Raji (cell line): ENCODE measurements around the gene ADIPOR2.

ENCODE experiments used
- POLR2A ChIP-seq: IDR thresholded peaks from 2 replicates; pipeline ENCODE4 v1.6.1; 2011; ENCODE audit warnings: low read depth, low read length, control low read depth; ENCODE audit not compliant: insufficient read depth

ADIPOR2 gene

DNA sequence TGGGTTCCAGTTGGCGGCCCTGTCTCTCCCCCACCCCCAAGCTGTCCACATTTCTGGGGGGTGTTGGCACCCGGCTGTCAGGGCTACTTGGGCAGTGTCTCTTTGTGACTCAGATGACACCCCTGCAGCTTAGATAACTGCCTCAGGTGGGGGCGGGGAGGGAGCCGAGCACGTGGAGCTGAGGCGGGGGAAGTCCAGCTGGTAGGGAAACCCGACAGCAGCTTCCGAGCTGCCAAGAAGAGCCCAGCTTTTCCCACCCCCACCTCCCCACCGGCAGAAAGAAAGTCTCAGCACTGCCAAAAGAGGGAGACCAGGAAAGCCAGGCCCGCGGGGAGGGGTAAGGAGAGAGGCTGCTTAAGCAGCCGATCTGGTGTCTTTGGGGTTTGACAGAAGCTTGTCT, 130.9 kb downstream of the ADIPOR2 start:
- TF ChIP-seq POLR2A: no peak

GRCh38 chr12:1822699-1823098, 131.8 kb downstream of the ADIPOR2 start:
- TF ChIP-seq POLR2A: no peak

- TF ChIP-seq POLR2A: no peak
These were observed 132.4 kb downstream of the ADIPOR2 start for GRCh38 chr12:1823237-1823636.

GRCh38 chr12:1825382-1826102, 134.7 kb downstream of the ADIPOR2 start:
- TF ChIP-seq POLR2A: no peak

DNA sequence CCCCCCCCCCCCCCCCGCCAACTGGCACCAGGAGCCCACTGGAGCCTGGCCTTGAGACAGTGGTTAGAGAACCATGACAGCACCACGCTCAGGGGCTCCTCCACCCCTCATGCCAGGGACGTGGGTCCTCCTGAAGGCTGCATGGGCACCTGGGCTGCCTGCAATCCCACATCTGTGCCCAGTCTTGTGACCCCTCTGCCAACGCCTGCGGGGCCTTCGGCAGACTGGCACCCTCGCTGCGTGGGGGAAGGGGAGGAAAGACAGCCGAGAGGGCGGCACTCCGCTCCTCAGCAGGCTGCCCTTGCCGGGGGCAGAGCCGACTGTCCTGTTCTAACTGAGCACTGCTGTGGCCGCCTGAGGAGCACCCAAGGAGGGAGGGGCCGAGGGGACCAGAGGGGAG, 135.5 kb downstream of the ADIPOR2 start:
- no peak for TF ChIP-seq POLR2A

DNA sequence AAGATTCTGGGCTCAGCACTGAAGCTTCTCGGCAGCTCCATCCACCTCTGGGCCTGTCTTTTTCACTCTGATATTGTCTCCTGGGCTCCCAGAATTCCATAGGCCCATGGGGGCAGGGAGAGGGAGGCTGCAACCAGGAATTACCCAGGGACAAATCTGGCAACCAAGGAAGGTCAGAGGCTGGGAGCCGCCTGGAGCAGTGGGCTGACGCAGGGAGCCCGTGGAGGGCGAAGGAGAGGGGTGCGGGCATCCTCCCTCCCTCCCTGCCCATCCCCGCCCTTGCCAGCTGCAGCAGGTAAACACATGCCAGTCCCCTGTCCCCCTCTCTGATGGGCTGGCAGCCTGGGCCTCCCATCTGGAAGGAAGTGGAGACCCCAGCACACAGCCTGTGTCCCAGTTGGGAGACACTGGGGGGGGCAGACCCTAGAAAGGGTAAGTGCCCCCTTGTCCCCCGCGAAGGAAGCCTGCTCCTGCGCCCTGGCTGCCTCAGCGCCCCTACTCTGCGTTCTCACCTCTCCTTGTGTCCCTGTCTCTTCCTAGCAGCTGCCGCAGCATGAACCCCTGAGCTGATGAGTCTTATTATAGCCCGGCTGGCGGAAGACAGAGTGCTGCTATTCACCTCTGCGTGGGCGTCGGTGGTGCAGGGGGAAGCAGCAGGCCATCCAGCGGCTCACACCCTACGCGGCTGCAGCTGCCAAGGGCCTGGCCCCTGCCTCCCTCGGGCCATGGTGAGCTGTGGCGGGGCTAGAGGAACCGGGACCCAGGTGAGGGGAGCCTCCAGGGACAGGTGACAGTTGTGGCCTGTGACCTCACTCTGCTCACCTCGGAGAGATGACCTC, 136.2 kb downstream of the ADIPOR2 start:
- no peak for TF ChIP-seq POLR2A

DNA sequence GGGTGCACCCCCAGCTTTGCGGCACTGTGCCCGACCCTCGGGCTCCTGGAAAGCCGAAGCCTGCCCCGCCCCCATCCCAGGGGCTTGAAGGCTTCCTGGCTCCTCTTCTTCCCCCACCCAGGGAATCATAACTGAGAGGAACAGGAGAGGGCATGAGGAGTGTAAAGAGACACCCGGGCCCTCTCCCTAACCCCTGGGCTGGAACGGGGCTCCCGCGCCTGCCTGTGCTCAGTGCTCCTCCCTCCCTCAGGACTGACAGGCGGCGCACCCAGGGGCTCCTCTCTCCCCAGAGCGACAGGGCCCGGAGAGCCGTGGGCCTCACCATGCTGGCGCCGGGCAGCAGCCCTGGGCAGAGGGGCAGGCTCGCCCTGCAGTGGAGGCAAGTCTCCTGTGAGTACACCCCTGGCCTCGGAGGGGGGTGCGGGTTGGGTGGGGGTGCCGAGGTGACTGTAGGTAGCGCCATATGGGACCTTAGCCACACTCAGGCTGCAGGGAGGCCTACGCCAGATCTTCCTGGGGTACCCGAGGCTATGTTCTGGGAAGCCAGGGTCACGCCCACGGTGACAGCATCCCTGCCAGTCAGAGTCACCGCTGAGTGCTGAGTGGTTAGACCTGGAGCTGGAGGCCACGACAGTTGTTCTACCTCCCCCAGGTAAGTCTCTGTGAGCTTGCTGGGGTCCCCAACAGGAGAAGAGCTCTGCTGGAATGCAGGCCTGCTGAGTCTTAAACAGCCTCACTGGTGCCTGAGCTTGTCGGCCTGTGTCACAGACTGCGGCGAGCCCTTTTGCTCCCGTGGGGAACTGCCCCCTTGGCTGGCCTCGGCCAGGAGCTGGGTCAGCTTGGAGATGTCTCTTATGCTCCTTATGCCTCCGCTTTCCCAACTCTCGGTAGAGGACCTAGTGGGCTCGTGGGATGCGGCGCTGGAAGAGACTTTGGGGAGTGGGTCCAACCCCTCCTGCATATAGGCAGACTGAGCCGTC, 137.2 kb downstream of the ADIPOR2 start:
- TF ChIP-seq POLR2A: no peak

DNA sequence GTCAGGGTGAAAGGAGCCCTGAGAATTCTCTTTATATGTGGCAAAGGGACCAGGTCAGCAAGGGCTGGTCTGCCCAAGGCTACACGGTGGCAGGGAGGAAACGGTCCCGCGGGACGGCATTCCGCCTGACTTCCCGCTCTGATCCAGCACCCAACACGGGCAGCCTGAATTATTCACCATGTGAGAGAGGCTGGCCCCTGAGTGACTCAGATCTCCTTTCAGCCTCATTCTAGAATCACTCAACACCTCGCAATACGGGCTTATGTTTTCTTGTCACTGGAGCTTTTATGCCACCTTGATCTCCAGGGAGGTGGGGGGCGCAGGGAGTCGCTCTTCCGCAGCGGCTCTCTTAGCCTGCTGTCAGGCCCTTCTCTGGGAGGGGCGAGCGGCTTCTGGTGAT, 138.0 kb downstream of the ADIPOR2 start:
- TF ChIP-seq POLR2A: no peak

- no peak for TF ChIP-seq POLR2A
These were observed 138.5 kb downstream of the ADIPOR2 start for GRCh38 chr12:1829306-1829900.

DNA sequence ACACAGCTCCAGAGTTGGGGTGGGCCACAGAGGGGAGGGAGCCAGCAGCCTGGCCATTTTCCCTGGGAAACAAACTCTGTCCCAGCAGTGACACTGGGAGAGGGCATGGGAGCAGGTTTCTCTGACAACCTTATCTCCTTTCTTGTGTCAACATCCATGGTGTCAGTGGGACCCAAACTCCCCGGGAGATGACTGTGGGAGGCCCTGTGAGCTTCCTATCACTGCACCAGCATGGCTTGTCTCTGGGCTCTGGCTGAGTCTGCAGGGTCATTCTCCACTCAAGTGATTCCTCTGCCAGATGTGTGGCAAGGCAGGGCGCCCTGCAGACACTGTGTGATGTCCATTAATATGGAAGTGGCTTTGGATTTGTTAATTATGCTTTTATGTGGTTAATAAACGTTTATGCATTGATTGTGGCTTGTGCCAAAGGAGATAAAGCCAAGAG, 139.6 kb downstream of the ADIPOR2 start:
- no peak for TF ChIP-seq POLR2A

- TF ChIP-seq POLR2A: no peak
These were observed 140.4 kb downstream of the ADIPOR2 start for GRCh38 chr12:1830981-1831963.

DNA sequence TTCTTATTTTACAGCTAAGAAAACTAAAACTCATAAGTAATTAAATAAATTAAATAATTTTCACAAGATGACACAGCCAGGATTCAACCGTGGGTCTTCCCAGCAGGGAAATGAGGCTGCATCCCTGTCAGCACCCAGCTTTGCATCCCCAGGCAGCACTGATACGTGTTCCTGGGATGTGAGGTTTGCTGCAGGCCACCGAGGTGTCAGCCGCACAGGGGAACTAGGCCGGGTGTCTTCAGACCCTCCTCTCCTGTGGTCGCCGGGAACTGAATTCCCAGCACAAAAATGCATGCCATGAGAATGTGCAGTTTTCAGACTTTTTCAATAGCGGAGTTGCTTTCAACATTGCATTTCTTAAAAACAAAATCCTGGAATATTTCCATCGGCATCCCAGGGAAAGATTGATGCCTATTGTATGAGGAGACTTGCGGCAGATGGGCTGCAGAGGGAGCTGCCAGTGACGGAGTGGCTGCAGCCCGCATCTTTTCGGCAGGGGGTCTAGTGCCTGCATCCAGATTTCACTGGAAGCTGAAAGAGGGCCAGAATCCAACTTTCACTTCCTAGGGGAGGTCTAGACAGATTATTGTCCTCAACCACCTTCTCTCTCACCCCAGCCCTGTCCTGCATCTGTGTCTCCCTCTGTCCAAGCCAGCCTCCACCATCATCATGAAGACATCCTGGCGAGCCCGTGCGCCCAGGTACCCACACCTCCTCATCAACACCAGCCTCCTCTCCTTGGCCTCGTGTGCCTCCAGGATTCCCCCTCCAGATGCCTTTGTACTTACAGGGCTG, 142.1 kb downstream of the ADIPOR2 start:
- TF ChIP-seq POLR2A: no peak

DNA sequence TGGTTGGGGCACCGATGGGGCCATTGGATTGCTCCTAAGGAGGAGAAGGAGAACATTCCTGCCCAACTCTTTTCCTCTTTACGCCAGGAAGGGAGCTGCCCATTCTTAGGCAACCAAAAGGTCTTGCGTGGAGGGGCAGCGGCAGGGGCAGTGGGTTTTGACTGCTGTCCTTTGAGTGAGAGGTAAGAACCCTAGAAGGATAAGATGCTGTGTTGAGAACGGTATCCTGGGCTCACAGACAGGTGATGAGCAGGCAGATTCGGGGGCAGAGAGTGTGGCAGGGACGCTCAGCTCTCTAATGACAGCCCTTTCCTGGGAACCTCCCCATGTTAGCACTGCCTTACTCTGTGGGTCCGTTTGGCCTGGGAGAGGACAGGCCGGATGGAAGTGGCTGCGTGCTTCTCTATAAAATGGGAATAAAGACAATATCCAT, 142.7 kb downstream of the ADIPOR2 start:
- TF ChIP-seq POLR2A: no peak
